Limb (tissue), 2 donors: ENCODE measurements around the gene SSX2.
"Not testable (repeated sequence)": the region's sequence is repeated elsewhere in the genome, so short reads cannot be mapped to it uniquely, and the experiment has no call there.

Experiments used
- DNase-seq, 2 donors: peaks; one replicate each; pipeline ENCODE4 v3.0.0-alpha.2; 2016; ENCODE audit errors: extremely low spot score in 2 of 2

The SSX2 gene

DNA sequence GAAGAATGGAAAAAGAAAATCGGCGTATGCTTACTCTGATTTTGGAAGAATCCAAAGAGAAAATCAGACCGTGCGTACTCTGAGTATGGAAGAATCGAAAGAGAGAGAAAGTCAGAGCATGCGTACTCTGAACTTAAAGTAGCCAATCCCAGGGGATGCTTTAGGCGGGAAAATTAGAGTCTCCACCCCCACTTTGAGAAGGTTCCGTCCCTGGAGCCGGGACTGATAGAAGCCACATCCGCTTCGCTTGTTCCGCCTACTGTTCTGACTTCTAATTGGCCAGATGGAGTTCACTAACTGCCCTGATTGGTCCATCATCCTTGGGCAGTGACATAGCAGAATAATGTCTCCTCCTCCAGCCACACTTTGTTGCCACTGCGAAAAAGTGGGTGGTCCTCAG lies at the start of gene SSX2:
TSS of gene SSX2 (minus strand) at position 101 of the 400 bp plus-strand sequence. CDS start 1,429 bp downstream, outside the sequence.
- not testable (repeated sequence) for DNase-seq

DNA sequence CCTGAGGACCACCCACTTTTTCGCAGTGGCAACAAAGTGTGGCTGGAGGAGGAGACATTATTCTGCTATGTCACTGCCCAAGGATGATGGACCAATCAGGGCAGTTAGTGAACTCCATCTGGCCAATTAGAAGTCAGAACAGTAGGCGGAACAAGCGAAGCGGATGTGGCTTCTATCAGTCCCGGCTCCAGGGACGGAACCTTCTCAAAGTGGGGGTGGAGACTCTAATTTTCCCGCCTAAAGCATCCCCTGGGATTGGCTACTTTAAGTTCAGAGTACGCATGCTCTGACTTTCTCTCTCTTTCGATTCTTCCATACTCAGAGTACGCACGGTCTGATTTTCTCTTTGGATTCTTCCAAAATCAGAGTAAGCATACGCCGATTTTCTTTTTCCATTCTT lies 44.0 kb upstream of the SSX2 start, which contains the start of gene SSX2B:
TSS of gene SSX2B (plus strand) at position 301 of the 400 bp plus-strand sequence. CDS start 1,429 bp downstream, outside the sequence.
- not testable (repeated sequence) for DNase-seq

DNA sequence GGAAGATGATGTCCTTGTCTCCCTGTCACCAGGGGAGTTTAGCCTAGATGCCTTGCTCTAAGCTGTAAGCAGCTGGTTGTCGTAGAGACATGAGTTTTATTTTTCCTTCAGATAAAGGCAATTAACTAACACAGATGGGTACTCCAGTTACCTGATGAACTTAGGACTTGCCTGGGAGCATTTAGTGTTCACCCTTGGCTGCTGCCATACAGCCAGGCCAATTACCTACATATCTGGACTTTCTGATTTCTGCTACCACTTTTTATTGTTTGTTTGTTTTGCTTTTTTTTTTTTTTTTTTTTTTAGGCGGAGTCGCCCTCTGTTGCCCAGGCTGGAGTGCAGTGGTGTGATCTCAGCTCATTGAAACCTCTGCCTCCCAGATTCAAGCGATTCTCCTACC lies 14.9 kb downstream of the SSX2 start:
- not testable (repeated sequence) for DNase-seq

DNA sequence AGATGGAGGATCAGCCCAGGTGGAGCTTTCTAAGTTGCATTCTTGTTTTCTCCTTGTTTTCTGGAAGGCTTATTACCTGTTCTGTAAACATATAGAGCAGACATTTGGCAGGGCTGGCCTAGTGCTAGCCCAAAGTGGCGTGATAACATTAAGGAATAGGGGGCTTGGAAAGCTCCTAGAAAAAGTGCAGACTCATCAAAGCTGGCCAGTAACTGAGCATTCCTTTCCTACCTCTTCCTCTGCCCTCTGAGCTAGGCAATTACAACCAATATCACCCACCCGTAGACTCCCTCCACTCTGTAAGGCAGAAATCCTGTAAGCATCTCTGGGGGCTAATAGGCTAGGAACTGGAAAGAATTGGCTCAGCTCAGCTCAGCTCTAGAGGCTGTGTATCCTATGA lies 44.8 kb downstream of the SSX2 start:
- not testable (repeated sequence) for DNase-seq

- not testable (repeated sequence) for DNase-seq
Measured at GRCh38 chrX:52655475-52655874, 51.5 kb downstream of the SSX2 start.

- not testable (repeated sequence) for DNase-seq
Measured at GRCh38 chrX:52654800-52655199, 52.2 kb downstream of the SSX2 start, which contains the start of gene SSX7. Gene SSX7, minus strand, starts transcription at chrX:52654900. Its CDS starts 1,428 bp downstream, at chrX:52653472.

DNA sequence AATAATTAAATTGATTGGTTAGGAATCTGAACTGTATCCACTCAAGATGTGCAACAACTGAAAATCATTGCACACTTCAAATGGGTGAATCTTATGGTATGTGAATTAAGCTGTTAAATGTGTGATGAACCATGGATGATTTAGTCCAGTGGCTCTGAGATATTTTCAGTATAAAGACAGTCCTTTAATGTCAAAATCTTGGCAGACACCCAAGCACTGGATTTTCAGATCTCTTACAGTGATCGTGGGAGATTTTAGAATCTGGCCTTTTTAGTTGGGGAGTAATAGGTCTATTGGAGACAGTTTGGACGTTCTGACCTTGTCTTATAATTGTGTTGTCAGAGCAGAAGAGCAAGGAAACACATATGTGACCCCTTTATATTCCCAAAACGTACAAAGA lies 56.3 kb downstream of the SSX2 start:
- DNase-seq, result not testable (repeated sequence)

DNA sequence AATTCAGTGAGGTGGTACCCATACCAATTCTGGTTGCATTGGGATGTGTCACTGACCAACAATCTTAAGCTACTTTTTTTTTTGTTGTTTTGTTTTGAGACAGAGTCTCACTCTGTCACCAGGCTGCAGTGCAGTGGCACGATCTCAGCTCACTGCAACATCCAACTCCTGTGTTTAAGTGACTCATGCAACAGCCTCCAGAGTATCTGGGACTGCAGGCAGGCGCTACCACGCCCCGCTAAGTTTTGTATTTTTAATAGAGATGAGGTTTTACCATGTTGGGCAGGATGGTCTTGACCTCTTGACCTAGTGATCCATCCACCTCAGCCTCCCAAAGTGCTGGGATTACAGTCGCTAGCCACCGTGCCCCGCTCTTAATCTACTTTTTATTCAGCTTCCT lies 58.0 kb downstream of the SSX2 start:
- DNase-seq, result not testable (repeated sequence)
